GM12878 (cell line): ENCODE results near the gene WDR74. TPM values are rescaled to one million over a fixed set of nuclear protein-coding genes. Genes with fewer than 3 reads are reported as not detected.

Source experiments
- BCL11A ChIP-seq: IDR thresholded peaks from 2 replicates; pipeline ENCODE4 v1.6.1; 2011; ENCODE audit warnings: low read depth, low read length
- CEBPB ChIP-seq, 2 experiments: fragments of 150-350 bp in 1 of 2; IDR thresholded peaks; 2 replicates each; pipeline ENCODE4 v1.6.1; 2012 to 2014; ENCODE audit warnings: low read depth in 2 of 2, low read length in 2 of 2, borderline replicate concordance in 1 of 2, inconsistent platforms in 1 of 2
- CREM ChIP-seq: IDR thresholded peaks from 2 replicates; pipeline ENCODE4 v1.6.1; 2014; ENCODE audit warnings: antibody characterized with exemption, low read depth
- EED ChIP-seq: sonication (generic); IDR thresholded peaks from 2 replicates; pipeline ENCODE4 v1.6.1; 2016; ENCODE audit warnings: antibody characterized with exemption, low read depth
- ELK1 ChIP-seq: IDR thresholded peaks from 2 replicates; pipeline ENCODE4 v1.6.1; 2012; ENCODE audit warnings: low read depth, low read length, improper control_type of control experiment
- HDAC2 ChIP-seq: fragments of 200-600 bp; sonication (generic); IDR thresholded peaks from 2 replicates; pipeline ENCODE4 v1.6.1; 2017
- IKZF1 ChIP-seq: fragments of 450-650 bp; conservative IDR thresholded peaks from 2 replicates; pipeline ENCODE4 v1.6.1; 2017; ENCODE audit warnings: antibody characterized with exemption, mild to moderate bottlenecking
- KLF5 ChIP-seq: fragments of 450-650 bp; IDR thresholded peaks from 2 replicates; pipeline ENCODE4 v1.6.1; 2014; ENCODE audit warnings: mild to moderate bottlenecking; ENCODE audit not compliant: partially characterized antibody
- NBN ChIP-seq: fragments of 450-650 bp; IDR thresholded peaks from 2 replicates; pipeline ENCODE4 v1.6.1; 2016
- NFIC ChIP-seq: IDR thresholded peaks from 2 replicates; pipeline ENCODE4 v1.6.1; 2012; ENCODE audit warnings: low read depth, mild to moderate bottlenecking, inconsistent platforms, low read length, moderate library complexity
- NFXL1 ChIP-seq: fragments of 450-650 bp; IDR thresholded peaks from 2 replicates; pipeline ENCODE4 v1.6.1; 2017; ENCODE audit warnings: antibody characterized with exemption, mild to moderate bottlenecking, borderline replicate concordance
- NR2C2 ChIP-seq: IDR thresholded peaks from 2 replicates; pipeline ENCODE4 v1.6.1; 2011; ENCODE audit warnings: borderline replicate concordance, low read depth; ENCODE audit not compliant: control insufficient read depth, insufficient read length
- PAX5 ChIP-seq: IDR thresholded peaks from 2 replicates; pipeline ENCODE4 v1.6.1; 2011; ENCODE audit warnings: low read depth, low read length, borderline replicate concordance
- PAX8 ChIP-seq: fragments of 450-650 bp; IDR thresholded peaks from 2 replicates; pipeline ENCODE4 v1.6.1; 2017; ENCODE audit warnings: mild to moderate bottlenecking, moderate library complexity
- PRDM15 ChIP-seq: fragments of 450-650 bp; formaldehyde crosslinking; IDR thresholded peaks from 2 replicates; pipeline ENCODE4 v1.4.0; 2020; ENCODE audit warnings: mild to moderate bottlenecking, moderate library complexity
- SIN3A ChIP-seq: IDR thresholded peaks from 2 replicates; pipeline ENCODE4 v1.6.1; 2012; ENCODE audit warnings: low read depth, low read length, improper control_type of control experiment
- SIX5 ChIP-seq: IDR thresholded peaks from 2 replicates; pipeline ENCODE4 v1.6.1; 2011; ENCODE audit warnings: mild to moderate bottlenecking, low read depth, low read length, moderate library complexity; ENCODE audit not compliant: severe bottlenecking
- SMARCA5 ChIP-seq: fragments of 450-650 bp; IDR thresholded peaks from 2 replicates; pipeline ENCODE4 v1.6.1; 2017; ENCODE audit warnings: mild to moderate bottlenecking
- SP1 ChIP-seq: IDR thresholded peaks from one replicate; pipeline ENCODE4 v1.6.1; 2011; ENCODE audit warnings: low read depth, low read length
- SREBF2 ChIP-seq: IDR thresholded peaks from 2 replicates; pipeline ENCODE4 v1.6.1; 2012; ENCODE audit warnings: mild to moderate bottlenecking, low read length
- SUZ12 ChIP-seq: fragments of 200-600 bp; sonication (generic); IDR thresholded peaks from one replicate; pipeline ENCODE4 v1.6.1; 2018; ENCODE audit warnings: antibody characterized with exemption, mild to moderate bottlenecking; ENCODE audit not compliant: unreplicated experiment
- TCF3 ChIP-seq: IDR thresholded peaks from 2 replicates; pipeline ENCODE4 v1.6.1; 2012; ENCODE audit warnings: low read depth, mild to moderate bottlenecking, low read length, borderline replicate concordance; ENCODE audit not compliant: insufficient read depth
- YBX1 ChIP-seq: fragments of 450-650 bp; IDR thresholded peaks from 2 replicates; pipeline ENCODE4 v1.6.1; 2016; ENCODE audit warnings: antibody characterized with exemption
- ZNF622 ChIP-seq: fragments of 450-650 bp; IDR thresholded peaks from 2 replicates; pipeline ENCODE4 v1.6.1; 2017; ENCODE audit warnings: mild to moderate bottlenecking, inconsistent platforms
- ZSCAN29 ChIP-seq: fragments of 450-650 bp; IDR thresholded peaks from 2 replicates; pipeline ENCODE4 v1.6.1; 2017; ENCODE audit warnings: mild to moderate bottlenecking, moderate library complexity
- polyA plus RNA-seq, 11 experiments: library from polyadenylated mRNA; depleted of rRNA in 4 of 11; unstranded in 6 of 11; stranded (reverse) in 5 of 11; fragments of >200 nt; fragmentation: Nextera tagmentation in 4 of 11; fragmentation: Illumina TruSeq in 1 of 11; extraction: Ambion mirVana in 4 of 11; extraction: Trizol in 1 of 11; gene quantifications; 1 replicate in 1 of 11; 2 replicates in 10 of 11; pipeline versions ENCODE4 v1.2.1 to v1.2.3, GENCODE V29; 2011 to 2016; ENCODE audit warnings: inconsistent platforms in 2 of 11, missing spikeins in 2 of 11, low read depth in 1 of 11
- total RNA-seq, 4 experiments: library from RNA; depleted of rRNA in 3 of 4; stranded (reverse); fragments of >200 nt in 3 of 4; fragmentation: Illumina TruSeq in 1 of 4; extraction: Trizol in 1 of 4; gene quantifications; 2 replicates each; pipeline versions ENCODE4 v1.2.1 to v1.2.3, GENCODE V29; 2013 to 2021

The WDR74 gene
- total and polyA plus RNA-seq, 10 of the 15 experiments (the other 5 are each of a cell fraction or from before 2014, with no cell fraction given), result 18.2 to 103 (median 60.7) TPM

- TF ChIP-seq ELK1 (no peak), ZNF622 (no peak), CREM (peak; percentile 3; the same call in 1 of the 2 replicates), NFXL1 (no peak), IKZF1 (peak; percentile 90), BCL11A (peak; percentile 26; the same call in 1 of the 2 replicates), PRDM15 (CRISPR knock-in tag) (no peak), SP1 (peak; percentile 92), ZSCAN29 (no peak), SUZ12 (no peak), HDAC2 (no peak), EED (peak; percentile 56; the same call in 1 of the 2 replicates), SIN3A (peak; percentile 92), NFIC (no peak; the same call in 1 of the 2 replicates), SMARCA5 (no peak; the same call in 1 of the 2 replicates), TCF3 (peak; percentile 77; the same call in 1 of the 2 replicates), SIX5 (peak; percentile 33), YBX1 (no peak), NBN (peak; percentile 90), SREBF2 (no peak), PAX8 (no peak), NR2C2 (no peak), CEBPB (IDR thresholded peaks at IDR 0.05; ENCODE audit: borderline replicate concordance in 1 of 2, low read depth in 2 of 2, low read length in 2 of 2) (no peak), KLF5 (peak; percentile 10), PAX5 (peak; percentile 78)
These were observed 16.4 kb upstream of the WDR74 start (continued) for GRCh38 chr11:62855571-62856332.
